HG03457 (cell line): ENCODE results near the gene MRGPRF.

Source experiments
- ATAC-seq: cut with Tn5 transposase; IDR thresholded peaks from one replicate; pipeline ENCODE4 v1.9.1; 2021; ENCODE audit warnings: moderate number of reproducible peaks; ENCODE audit not compliant: unreplicated experiment

Gene MRGPRF

DNA sequence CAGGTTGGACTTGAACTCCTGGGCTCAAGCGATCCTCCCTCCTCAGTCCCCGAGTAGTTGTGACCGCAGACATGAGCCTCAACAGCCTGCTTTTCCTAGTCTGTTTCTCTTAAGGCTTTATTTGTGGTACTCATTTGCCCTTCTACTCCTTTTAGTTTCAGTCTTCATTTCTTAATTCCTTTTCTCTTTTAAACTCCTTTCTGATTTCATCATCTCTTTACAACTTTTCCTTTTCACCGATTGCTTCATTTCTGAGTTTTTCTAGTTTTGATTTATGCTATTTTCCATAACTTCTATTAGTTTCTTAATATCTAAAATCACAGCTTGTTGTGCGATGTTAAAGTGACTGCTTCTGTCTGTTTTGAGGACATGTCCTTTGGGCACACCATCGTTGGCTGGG lies 17.3 kb upstream of the MRGPRF start:
- ATAC-seq = no peak

- ATAC-seq = no peak
These were observed 14.8 kb upstream of the MRGPRF start for GRCh38 chr11:69027704-69028372.

DNA sequence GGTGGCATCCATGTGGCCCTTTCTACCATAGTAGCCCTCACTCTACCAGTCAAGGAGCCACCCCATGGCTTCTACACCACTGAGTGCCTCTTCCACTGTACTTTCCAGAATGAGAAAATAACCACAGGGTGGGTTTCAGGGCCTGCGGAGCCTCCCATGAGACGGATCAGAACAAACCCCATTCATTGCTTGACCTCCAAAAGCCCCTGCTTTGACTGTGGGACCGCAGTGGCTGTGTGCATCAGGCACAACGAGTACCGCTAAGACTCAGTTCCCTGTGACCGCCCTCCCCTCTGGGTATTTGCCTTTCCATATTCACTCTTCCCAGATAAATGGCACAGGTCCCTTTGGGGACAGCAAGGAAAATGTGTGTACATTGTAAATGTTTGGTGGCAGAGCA lies 11.5 kb upstream of the MRGPRF start:
- no peak for ATAC-seq

DNA sequence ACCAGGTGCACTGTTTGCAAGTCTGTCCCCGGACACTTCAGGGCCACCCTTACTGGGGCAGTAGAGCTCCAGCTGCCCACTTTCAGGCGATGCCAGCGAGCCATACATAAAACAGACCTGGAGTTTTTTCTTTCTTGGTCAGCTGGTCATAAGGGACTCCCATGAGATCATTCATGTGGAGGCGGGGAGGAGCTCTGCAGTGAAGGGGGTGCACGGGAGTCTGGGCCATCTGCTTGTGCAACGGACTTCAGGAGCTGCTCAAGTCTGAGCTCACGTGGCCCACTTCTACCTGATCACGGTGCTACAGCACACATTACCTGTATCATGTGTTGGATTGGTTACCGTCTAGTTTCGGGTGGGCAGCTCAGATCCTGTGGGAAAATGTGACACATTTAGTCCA lies 9.2 kb upstream of the MRGPRF start:
- no peak for ATAC-seq

GRCh38 chr11:69018924-69019323 lies 5.9 kb upstream of the MRGPRF start:
- ATAC-seq = no peak

DNA sequence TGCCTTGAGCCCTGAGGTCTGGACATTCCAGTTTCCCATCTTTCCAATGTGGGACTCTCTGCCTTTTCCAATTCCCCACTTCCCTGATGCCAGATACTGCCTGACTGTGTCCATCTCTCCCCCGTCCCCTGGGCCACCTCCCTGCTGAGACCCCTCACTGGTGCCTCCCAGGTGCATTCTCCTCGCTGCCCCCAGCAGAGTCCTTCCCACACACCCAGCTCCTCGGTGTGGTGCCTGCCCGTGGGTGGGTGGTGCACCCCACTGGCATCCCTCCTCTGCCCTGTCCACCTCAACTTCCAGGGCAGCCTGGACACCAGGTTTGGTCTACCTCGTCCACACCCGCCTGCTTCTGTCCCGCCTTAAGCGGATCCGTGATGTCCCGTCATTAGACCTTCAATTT lies 4.9 kb upstream of the MRGPRF start:
- no peak for ATAC-seq

GRCh38 chr11:69014898-69015549 lies 2.0 kb upstream of the MRGPRF start:
- ATAC-seq = no peak

DNA sequence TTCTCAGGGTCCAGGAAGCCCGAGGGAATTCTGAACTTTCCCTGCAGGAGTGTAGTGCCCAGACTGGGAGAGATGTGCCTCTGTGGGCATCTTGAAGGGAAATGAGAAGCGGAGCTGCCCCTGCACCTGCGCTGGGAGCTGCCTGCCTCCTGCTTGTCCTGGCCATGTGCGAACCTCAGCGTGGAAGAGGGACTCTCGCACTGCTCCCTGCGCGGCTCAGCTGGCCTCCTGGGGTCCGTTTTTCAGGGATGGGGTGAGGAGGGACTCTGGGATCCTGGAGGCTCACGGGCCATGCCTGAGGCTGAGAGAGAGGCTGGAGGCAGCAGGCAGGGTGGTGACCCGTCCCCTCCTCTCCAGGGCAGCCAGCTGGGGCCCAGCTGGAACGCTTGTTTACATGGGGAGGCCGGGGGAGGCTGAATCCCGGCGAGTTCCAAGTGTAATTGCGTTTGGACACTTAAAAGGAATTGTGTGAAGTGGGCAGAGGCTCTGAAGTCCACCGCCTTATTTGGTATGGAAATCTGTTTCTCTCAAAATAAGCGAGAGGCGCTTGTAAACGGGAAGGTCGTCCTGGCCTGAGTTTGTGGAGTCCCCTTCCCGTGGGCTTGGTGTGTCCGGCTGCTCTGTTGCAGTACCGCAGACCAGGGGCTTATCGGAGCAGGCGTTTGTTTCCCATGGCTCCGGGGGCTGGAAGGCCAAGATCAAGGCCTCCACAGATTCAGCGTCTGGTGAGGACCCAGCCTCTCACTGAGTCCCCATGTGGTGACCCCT lies 1.2 kb upstream of the MRGPRF start:
- no peak for ATAC-seq

DNA sequence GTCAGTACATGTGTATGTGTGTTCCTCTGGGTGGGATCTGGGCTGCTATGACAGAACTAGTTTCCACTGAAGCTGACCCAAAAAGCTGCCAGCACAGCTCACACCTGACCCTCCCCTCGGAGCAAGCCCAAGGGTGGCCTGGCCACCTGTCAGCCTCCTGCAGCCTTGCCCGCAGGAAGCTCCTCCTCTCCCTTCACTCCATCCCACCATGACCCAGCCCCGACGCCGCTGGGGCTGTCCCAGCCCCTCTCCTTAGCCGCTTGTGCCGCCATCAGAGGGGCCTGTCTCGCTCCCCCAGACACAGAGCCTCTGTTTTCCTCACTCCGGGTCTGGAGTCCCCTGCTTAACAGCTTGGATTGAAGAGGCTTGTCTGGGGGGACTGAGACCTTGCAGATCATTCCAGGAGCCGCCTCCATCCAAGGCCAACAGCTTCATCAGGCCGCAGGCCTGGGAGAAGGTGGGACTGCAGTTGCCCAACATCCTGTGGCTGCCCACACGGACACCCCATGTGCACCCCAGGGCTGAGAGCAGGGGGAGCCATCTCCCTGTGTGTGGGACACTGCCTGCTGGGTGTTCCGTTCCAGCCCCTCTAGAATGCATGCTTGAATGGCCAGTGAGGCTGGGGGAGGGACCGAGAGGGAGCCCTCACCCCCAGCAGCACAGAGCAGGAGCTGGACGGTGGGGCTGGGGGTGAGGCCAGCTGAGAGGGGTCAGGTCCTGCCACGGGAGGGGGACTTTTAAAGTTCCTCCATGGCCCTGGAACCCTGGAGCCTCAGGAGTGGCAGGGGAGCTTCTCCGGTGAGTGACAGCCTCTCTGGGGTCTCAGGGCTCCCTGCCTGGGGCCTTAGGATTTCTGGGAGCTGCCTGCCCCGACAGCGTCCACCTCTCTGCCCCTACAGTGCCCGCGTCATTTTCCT lies 696 bp downstream of the MRGPRF start:
- no peak for ATAC-seq

DNA sequence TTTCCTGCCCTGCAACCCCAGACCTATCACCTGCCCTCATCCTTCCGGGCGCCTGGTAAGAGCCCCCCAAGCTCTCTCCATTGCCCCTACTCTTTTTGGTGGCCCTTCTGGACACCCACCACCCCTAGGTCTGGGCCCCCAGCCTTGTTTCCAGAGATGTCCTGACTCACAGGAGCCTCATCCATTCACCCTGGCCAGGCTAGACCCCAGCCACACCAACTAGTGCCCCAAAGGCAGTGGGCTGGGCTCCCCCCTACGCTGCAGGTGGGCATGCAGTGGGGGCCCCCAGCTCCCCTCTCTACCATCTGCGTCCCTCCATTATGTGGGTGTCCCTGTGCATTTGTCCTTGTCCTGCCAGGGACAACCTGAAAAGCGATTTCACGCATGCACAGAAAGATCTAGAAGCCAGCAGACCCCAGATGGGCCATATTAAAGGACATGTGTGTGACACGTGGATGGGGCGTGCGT lies 1.4 kb downstream of the MRGPRF start:
- ATAC-seq = no peak

DNA sequence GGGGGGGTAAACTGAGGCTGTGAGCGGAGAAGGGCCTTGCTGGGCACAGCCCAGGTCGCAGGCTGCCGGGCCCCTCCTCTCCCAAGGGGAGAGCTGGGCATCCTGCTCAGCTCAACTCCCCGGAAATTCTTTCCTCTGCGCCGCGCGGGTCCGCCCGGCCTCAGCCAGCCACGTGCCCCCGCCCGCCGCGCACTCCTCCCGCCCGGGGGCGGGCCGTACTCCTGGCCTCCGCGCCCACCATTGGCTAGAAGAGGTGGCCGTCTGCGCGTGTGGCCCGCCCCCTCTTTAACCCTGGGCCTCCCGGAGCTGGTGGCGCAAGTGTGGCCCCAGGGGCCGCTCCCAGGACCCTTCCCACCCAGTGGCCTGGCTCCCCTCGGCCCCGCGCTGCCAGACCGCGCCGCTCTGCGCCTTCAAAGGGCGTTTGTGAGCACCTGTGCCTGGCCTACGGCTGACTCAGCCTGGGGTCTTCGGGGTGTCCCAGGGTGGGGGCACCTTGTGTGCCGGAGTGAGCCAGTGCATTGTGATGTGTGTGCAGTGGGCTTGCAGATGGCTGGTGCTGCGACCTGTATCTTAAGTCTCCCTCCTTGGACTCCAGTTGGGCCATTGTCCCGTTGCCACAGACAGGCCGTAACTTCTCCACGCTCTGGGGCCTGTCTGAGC lies 2.0 kb downstream of the MRGPRF start:
- ATAC-seq = no peak

- ATAC-seq = no peak
These were observed 2.6 kb downstream of the MRGPRF start for GRCh38 chr11:69010361-69010891.

DNA sequence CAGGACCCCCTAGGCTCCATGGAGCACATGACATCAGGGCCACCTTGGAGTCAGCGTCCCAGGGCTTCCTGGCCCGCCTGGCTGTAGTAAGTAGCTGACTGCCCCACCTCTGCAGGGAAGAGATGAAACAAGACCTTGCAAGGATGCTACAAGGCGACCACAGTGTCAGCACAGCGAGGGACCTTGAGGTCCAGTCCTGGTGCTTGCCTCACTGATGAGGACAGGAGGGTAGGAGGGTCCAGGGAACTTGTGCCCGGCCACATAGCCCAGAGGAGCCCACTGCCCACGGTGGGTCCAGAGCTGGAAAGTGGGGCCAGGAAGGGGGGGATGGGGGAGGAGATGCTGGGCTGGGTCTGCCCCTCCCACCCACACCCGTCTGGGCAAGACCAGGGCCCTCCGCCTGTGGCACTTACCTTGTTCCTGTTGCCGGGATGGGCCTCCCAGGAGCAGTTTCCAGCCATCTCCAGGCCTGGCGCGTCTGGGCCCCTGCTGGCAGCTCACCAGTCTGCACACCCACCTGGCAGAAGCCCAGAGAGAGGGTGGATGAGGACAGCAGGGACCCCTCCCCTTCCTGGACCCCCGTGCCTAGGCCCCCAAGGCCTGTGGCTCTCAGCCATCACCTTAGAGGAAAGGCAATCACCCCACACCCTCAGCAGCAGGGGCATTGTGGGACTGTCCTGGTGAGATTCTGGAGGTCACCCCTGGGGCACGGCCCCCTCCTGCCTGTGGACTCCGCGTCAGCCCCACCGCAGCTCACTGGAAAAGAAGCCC lies 3.4 kb downstream of the MRGPRF start:
- ATAC-seq = no peak

DNA sequence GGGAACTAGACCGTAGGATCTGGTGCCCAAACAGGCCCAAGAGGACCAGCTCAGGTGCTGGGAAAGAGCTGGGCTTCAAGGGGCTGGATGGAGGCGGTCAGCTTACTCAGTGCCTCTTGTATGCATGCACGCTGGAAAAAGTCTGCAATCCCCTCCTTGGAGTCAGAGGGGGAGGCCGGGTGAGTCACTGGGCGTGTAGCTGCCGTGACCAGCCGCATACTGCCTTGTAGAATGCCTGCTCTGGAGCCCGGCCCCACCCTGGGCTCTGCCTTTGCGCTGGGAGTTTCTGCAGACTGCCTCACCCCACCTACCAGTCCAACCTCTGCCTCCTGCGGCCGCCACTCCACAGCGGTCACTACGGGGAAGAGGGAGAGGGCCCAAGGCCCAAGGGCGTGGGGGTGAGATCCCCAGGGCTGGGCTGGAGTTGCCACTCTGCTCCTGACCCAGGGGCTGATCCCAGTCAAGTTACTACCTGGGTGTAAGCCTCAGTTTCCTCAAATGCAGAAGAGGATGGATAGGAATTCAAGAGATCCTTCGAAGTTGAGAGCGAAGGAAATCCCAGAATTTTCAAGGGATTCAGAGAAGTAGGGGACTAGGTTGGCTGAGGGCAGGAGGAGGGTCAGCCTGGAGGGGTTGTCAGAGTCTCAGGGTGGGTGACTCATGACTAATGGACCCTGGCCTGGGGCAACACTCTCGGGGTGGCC lies 4.2 kb downstream of the MRGPRF start:
- no peak for ATAC-seq

GRCh38 chr11:69007975-69008381 lies 5.1 kb downstream of the MRGPRF start:
- no peak for ATAC-seq

DNA sequence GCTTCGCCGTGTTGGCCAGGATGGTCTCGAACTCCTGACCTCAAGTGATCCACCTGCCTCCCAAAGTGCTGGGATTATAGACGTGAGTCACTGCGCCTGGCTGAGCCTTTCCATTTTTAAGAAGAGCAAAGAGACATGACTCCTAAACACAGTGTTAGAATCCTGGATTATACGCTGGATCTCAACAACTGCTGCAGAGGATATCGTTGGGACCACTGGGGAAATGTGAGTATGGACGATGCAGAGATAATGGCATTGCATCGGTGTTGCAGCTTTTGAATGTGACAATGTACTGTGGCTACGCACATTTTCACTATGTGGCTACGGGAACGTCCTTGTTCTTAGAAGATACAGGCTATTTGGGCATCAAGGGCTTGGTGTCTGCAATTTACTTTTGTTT lies 6.2 kb downstream of the MRGPRF start:
- ATAC-seq = no peak

- no peak for ATAC-seq
These were observed 7.2 kb downstream of the MRGPRF start for GRCh38 chr11:69005631-69006368.

DNA sequence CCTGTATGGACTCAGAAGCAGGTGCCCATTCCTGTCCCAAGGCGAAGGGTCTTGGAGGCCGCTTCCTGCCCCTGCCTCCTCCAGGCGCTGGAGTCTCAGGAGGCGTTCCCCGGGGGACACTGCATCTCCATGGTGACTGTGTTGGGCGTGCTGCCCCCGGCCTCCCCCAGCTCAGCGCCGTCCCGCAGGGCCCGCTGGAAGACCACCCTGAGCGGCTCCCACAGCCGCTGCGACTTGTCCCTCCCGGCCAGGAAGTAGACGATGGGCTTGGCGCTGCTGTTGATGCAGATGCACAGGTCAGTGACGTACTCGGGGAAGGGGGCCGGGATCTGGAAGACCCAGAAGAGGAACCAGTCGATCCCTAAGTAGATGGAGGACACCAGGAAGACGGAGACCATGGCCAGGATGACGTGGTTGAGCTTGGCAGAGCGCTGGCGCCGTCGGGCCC lies 7.8 kb downstream of the MRGPRF start:
- no peak for ATAC-seq
